GM19043 (cell line): Measurements from ENCODE around the gene RGL1.

Source experiments
- ATAC-seq: cut with Tn5 transposase; IDR thresholded peaks from one replicate; pipeline ENCODE4 v1.9.1; 2021; ENCODE audit warnings: low read depth; ENCODE audit not compliant: unreplicated experiment

Gene RGL1

DNA sequence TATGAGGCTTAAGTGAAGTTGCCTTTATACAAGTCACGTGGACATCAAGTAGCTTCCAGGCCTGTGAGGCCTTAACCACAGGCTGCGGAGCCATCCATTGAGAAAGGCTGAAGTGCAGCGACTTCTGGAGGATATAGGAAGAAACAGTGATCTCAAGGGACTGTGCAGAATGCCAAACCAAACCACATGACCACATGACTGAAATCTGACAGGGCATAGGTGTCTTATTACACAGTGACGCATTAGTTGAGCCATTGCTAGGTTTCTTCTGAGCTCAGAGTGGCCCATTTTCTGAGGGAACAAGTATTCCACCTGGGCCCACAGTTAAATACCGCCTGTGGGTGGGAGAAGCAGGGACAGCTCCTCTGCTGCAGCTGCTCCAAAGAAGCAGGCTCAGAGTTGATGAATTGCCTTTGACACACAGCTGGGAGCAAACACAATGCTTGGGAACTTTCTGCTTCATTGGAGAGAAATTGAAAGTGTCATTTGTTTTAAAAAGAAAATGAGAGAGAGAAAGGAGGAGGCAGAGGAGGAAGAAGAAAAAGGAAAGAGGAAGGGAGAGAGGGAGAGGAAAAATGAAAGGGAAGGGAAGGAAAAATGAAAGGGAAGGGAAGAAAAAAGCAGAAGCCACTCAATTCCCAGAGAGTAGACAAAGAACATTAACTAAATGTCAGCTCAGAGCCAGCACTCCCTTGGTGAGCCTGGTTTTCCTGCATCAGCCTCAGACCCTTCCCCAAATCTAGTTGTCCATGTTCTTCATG lies 138.2 kb downstream of the RGL1 start:
- ATAC-seq = no peak

DNA sequence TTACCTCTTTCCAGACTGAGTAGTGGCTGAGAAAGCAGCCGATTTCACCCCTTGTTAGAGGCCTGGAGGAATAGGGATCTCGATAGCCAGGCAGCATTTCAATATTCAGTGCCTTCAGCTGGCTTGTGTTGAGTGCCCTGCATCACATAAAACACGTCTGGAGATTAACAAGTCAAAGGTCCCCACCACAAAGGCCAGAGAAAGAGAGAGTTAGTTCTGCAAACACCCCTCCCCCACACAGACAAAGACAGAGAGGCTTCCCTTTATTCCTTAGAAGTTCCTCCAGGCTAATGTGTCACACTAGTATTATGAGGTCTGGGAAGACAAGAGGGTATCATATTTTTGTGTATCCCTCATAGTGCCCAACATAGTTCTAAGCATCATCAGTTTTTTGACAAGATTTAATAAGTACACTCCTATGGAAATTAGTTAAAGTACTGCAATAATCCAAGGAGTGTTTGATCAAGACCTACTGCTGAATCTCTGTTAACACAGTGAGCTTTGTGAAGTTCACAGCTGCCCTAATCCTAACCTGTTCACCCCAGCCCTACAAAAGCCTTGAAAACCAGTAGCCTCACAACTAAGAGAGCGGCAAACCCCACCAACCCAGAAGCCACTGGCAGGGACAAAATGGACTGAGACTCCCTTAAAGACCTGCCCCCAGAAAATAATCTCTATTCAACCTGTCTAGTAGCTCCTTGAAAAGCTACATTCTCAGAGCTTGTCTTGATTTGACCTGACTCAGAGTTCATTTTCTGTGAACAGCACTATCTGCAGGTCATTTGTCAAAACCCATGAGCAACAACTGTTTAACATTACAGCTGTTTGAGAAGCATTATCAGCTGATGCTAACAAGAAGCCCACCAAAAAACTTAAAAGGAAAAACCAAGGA lies 140.8 kb downstream of the RGL1 start:
- ATAC-seq = no peak

DNA sequence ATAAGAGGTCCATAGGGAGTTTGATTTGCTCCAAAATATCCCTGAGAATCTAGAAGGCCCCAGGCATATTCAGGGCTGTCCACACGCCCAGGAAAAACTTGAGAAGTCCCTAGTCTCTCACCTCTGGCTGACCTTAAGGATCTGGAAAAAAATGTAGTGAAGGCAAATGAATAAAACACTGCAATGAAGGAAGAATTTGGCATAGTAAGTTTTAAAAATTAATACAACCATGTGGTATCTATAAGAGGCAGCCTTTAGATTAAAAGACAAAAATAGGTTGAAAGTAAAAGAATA lies 141.3 kb downstream of the RGL1 start:
- ATAC-seq = no peak

DNA sequence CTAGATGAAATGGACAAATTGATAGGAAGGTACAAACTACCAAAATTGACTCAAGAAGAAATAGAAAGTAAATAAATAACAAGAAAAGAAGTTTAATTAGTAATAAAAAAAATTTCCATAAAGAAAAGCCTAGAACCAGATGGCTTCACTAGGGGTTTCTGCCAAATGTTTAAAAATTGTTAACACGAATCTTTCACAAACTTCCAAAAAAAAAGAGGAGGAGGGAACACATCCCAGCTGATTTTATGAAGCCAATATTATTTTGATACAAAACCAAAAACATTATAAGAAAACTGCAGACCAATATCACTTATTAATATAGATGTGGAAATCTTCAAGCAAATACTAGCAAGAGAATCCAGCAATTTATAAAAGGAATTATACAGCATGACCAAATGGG lies 143.1 kb downstream of the RGL1 start:
- no peak for ATAC-seq

DNA sequence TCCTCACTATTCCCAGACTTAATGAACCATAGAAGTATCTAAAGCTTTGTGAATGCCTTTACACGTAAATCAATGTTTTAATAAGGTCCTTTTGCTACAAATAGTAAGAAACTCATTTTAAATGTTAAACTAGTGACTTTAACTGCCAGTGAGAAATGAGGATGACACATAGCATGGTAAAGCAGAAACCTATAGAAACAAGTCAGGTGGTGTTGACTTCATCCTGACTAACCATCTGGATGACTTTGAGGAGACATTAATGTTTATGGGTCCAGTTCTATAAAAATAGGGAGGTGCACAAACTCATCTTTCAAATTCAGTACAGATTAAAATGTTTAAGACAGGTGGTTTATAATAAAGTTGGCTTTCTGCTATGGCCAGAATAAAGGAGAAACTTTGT lies 147.2 kb downstream of the RGL1 start:
- no peak for ATAC-seq

DNA sequence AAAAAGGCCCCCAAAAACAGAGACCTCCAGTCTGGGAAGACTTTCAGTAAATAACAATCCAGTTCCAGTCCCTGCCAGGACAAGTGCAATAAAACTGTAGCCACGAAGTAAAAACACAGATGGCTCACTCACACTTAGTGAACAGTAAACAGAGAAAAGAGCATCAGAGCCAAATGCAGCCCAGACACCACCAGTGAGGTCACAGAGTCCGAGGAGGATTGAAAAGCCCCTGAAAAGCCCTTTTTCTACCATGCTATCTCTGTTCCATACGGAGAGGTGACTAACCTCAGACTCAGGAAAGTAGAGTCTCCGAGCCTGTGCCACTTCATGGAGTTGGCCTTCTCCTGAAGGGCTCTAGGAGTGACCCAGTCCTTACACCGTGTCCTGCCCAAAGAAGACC lies 148.1 kb downstream of the RGL1 start:
- no peak for ATAC-seq

DNA sequence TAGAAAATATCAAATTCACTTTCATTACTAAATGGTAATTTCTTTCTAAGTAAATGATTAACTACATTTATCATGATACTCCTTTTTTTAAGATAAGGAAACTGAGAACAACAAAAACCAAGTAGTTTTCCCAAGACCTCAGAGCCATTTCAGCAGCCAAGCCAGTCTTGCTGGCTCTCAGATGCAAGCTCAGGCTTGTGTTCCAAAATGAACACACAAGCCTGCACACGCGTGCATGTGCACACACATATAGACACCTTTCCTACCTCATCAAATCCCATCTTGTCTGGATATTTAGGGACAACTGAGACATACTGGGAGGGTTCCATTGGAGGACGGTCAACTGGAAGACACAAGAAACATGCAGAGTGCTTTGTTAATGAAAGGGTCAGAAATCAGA lies 149.6 kb downstream of the RGL1 start:
- no peak for ATAC-seq

DNA sequence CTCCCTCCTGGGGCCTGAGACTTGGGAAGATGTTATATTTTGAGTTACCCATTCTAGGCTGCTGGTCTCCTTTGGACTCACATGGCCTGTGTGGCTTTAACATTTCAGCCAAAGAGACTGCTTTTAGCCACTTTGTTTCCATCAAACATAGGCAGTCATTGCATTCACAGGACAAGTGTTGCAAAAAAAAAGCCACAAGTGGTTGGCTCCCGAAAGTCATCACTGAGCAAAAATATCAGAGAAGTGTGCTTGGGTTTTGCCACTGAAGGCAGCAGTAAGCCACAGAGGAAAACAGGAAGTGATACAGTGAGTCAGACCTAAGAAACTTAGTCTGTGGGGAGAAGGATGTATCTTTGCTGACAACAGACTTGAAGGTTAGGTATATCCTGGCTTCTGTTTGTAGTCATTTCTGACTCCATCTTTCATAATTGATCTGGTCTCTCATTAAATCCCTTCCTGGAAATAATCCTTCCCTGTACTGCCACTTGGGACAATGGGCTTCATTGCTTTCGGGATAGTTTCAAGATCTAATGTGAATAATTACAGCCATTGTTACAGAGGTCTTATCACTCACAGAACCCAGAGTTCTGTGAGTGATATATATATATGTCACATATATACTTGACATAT lies 151.8 kb downstream of the RGL1 start:
- ATAC-seq = peak; percentile 100

DNA sequence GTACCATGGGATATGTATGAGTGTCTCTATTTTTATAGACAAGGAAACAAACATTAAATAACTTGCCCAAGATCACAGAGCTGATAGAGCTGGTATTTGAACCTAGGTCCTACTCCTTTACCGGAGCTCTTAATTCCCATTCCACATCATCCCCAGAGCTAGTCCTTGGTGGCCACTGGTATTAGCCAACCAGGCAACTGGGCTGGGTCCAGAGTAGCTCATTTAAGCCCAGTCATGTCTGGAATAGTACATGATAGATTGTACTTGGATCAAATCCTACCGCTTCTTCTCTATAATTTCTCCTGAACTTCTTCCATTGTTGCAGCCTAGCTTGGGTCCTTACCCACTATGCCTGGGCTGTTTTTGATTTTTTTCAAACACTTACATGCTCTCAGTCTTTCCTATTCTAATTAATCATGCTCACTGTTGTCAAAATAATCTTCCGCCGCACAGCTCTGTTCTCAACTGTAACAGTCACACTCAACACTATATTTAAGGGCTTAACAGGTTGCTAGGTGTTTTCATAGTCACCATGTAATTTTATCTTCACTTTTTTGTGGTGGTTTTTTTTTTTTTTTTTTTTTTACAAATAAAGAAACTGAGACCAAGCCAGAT lies 152.4 kb downstream of the RGL1 start:
- ATAC-seq = no peak

DNA sequence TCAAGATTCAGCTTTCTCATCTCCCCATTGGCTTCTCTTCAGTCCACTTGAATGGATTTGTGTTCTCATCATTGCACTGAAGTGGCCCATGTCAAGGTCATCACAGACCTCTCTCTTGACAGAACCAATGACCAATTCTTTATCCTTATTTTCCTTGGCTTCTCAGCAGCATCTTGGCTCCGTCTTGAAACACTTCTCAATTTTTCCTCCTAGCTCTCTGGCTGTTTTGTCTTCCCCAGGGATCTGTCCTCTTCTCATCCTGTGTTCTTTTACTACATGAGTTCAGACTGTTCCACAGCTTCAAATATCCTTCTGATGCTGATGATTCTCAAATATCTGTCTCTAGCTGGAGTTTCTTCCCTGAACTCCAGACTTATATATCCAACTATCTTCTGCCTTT lies 154.0 kb downstream of the RGL1 start:
- ATAC-seq = no peak

DNA sequence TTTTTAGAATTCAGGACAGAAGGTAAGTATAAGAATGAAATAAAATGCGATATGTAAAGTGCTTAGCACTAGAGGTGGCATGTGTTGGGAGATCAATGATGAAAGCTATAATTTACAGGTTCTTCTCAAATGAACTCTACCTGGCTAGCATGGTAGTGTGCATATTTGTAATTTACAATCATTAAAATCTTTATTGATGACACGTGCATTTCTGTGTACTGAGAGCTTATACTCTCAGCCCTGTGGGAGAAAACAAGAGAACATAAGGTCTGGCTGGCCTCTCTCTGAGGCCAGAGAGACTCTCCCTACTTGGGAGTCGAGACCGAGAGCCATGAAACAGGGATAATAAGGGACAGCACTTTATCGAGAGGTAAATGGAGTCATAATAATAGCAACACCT lies 156.2 kb downstream of the RGL1 start:
- ATAC-seq = no peak

DNA sequence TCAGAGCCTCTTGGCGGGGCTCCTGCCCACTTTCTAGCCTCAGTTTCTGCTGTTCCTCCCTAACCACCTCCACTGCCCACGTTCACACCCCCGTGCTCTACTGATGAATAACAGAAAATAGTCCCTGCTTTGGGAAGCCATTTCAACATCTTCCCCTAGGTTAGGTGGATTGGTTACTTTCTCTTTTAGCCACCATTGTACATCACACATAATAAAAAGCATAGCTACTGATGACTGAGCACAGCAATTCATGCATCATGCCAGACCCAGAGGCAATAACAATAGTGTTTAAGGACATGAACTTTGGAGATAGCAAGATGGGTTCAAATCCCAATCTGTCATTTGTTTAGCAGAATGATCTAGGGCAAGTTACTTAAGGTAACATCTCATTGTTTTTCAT lies 158.0 kb downstream of the RGL1 start:
- no peak for ATAC-seq

DNA sequence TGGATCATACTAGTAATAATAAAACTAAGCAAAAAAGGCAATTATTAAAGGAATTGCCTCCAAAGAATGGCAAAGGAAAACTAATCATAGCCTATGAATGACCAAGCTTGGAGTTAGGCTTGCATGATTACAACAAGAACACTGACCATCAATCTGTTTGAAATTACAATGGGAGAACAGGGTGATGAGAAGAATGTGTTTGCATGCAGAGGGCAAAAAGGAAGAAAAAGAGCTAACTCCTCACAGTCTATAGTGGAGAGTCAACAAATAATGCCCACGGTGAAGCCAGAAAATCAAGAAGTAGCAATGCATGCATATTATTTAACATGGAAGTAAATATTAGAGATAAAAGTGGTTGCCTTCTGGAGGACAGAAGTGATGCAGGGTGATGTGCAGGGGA lies 160.8 kb downstream of the RGL1 start:
- no peak for ATAC-seq

DNA sequence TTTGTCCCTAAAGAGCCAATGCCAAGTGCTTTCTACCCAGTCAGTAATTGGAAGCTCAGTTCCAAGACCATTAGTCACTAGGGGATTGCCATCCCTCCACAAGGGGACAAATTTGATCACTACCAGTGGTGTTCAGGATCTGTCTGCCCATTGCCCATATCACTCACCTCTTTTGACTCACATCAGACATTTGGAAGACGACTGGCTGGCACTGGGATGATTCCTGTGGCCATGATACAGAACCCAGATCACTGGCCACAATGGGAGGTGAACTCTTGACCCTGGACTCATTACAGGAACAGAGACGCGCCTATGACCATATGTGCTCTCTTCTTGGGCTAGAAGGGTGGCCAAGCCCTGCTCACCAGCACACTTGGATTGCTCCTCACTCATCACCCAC lies 161.6 kb downstream of the RGL1 start:
- no peak for ATAC-seq

DNA sequence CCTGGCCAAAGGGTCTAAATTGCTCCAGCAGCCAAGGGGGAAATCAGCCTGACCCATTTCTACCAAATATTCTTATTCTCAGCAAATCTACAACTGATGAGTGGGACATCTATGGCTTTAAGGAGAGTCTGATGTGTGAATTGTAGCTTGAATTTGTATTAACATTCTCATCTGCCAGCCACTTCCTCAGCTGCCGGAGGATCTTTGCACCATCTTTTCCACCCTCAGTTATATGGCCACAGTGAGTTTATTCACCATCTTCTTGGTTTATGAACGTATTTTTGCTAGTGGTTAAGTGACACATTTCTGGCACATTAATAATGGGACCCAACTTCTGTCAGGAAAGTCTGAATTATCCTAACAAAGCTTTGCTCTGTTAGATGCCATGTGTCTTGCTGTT lies 163.0 kb downstream of the RGL1 start:
- no peak for ATAC-seq

DNA sequence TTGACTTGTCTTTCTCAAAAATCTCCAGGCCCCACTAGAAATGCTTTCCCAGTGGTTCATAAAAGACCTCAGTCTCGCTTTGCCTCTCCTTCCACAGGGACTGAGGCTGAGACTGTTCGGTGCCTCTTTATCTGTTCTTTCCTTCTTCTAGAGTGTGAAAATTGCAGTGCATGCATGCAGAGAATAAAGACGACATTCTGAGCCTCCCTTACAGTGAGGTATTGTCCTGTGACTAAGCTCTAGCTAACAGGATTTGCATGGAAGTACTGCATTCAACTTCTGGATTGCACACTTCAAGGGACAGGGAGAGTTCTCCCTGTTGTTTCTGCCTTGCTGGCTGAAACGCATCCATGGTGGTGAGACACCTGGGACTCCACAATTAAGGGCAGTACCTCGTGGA lies 163.5 kb downstream of the RGL1 start:
- no peak for ATAC-seq

DNA sequence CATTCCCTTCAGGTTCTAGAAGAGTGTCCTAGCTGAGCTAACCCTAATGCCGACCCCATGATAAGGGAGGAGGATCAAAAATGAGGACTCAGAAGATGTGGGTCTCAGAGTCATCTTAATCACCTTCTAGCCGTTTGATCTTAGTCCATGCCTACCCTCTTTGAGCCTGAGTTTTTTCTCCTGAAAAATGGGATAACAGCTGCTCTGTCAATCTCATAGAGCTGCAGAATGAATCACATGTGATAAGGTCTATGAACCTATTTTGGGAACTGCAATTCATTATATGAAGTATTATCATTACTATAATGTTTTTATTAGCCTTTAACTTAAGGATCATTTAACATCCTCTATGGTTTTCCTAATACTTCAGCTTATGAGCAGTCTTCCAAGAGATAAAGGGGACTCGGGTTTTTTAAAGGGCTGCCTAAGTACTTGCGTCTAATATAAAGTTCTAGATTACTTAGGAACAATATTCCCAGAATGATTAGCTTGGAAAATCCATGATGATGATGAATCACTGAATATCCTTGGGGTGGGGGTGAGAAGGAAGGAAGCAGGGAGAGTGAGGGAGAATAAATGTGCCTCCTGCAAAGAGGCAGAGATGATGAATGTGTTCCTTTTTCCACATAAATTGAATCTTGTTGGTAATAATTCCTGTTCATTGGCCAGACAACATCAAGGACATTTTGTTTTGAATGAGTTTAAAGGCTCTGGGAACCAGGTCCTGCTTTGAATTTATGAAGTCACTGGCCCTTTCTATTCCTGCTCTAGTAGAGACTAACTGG lies 165.8 kb downstream of the RGL1 start:
- ATAC-seq = no peak

DNA sequence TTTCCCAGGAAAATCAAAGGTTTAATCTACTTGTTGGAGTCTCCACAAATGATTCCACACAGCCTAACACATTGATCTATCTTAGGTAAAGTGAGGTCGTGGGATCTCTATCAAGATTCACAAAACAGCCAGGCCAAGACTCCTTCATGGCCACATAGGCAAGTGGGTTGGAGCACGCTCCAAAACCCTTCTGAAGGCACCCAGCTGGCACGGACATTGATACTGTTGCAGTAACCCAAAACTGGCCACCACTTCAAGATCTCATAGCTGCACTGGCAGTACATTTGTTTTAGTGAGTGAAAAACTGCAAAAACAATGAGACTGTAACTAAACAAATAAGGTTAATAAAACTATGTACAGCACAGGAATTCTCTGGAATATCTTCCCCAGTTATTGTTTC lies 170.7 kb downstream of the RGL1 start:
- no peak for ATAC-seq

DNA sequence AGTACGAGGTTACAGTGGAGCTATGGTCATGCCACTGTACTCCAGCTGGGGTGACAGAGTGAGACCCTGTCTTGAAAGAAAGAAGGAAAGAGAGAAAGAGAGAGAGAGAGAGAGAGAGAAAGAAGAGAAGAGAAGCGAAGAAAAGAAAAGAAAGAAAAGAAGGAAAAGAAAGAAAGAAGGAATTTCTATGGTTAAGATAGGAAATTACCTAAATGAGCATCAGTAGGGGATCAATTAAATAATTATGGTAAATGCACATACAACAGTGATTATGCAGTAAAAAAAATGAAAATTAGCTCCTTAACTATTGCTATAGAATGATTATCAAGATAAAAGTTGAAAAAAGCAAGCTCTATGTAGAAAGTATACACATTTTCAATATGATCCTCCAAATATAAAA lies 172.8 kb downstream of the RGL1 start:
- ATAC-seq = no peak
